Mammary epithelial cell (primary cell): Measurements from ENCODE around the gene PPP1R9A.

ENCODE experiments used
- CTCF ChIP-seq, 2 donors: IDR thresholded peaks in 1 of 2; conservative IDR thresholded peaks in 1 of 2; 2 replicates each; pipeline ENCODE4 v1.5.1; 2011 to 2012; ENCODE audit warnings: inconsistent platforms in 2 of 2, low read length in 2 of 2, mild to moderate bottlenecking in 2 of 2, control low read depth in 1 of 2, low read depth in 1 of 2; ENCODE audit not compliant: insufficient read depth in 1 of 2; ENCODE audit errors: extremely low read depth in 1 of 2
- EZH2 ChIP-seq: IDR thresholded peaks from 2 replicates; pipeline ENCODE4 v1.6.1; 2012; ENCODE audit warnings: low read length, inconsistent platforms, borderline replicate concordance

- TF ChIP-seq CTCF (conservative IDR thresholded peaks at IDR 0.05 in 1 of 2, IDR thresholded peaks at IDR 0.05 in 1 of 2; ENCODE audit: extremely low read depth in 1 of 2, insufficient read depth in 1 of 2, low read depth in 1 of 2, low read length in 2 of 2) (no peak), EZH2 (no peak)
Observed at GRCh38 chr7:94996369-94996768, 89.0 kb downstream of the PPP1R9A start.
